Skeletal muscle cell (primary cell): ENCODE measurements around the gene MBTPS2.
"Not testable (repeated sequence)": the region's sequence is repeated elsewhere in the genome, so short reads cannot be mapped to it uniquely, and the experiment has no call there.

Experiments
- DNase-seq: peaks from one replicate; pipeline ENCODE4 v3.0.0-alpha.2; 2010; ENCODE audit warnings: low read depth
- H3K4me3 ChIP-seq: 2 replicates; pipeline ENCODE4 v1.5.1; 2011; ENCODE audit warnings: low read depth, mild to moderate bottlenecking, control low read depth, low read length, moderate library complexity

MBTPS2 gene

DNA sequence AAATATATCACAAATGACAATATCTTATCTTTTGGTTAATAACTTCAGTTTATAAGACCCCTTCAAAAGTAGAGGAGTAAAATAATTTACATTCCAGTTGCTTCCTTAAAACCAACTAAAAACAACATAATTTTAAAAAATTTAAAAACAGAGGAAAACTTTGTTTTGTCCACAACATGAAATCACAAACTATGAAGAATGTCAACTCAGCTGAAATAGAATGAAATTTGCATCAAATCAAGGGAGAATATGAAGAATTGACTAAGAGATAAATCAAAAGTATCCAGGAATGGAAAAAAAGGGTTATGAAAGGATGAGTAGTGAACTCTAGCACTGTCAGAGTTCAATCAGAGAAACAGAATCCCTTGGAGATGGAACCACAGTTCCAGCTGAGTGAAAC, 14.2 kb downstream of the MBTPS2 start:
- DNase-seq = no peak
- no peak overlapping the region for H3K4me3 ChIP-seq

DNA sequence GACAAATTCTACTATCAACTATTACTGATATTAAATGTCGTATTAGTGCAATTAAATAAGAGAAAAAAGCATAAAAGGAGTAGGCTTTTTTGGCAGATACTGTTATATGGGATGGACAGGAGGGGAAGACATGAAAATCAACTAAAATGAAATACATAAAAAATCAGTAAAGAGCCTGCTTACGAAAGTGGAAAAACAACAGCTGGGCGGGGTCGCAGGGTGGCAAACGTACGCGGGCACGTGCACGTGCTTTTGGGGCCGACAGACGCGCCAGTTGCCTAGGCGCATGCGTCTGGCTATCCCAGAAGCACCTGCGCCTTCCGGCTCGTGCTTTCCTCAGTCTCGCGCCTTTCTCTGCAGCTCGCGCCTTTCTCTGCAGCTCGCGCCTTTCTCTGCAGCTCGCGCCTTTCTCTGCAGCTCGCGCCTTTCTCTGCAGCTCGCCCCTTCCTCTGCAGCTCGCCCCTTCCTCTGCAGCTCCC, 16.6 kb downstream of the MBTPS2 start, which contains the start of gene YY2:
Gene YY2, plus strand, starts transcription at position 51 of the 479 bp plus-strand sequence. CDS start 498 bp downstream, outside the sequence.
- DNase-seq = no peak
- no peak within 1 kb of the TSS for H3K4me3 ChIP-seq

DNA sequence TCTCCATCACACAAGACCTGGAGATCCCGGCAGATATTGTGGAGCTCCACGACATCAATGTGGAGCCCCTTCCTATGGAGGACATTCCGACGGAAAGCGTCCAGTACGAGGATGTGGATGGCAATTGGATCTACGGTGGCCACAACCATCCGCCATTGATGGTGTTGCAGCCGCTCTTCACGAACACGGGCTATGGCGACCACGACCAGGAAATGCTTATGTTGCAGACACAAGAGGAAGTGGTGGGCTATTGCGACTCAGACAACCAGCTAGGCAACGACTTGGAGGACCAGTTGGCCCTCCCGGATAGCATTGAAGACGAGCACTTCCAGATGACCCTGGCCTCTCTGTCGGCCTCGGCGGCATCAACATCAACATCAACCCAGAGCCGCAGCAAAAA, 17.1 kb downstream of the MBTPS2 start:
- no peak overlapping the region for H3K4me3 ChIP-seq
- DNase-seq = no peak

DNA sequence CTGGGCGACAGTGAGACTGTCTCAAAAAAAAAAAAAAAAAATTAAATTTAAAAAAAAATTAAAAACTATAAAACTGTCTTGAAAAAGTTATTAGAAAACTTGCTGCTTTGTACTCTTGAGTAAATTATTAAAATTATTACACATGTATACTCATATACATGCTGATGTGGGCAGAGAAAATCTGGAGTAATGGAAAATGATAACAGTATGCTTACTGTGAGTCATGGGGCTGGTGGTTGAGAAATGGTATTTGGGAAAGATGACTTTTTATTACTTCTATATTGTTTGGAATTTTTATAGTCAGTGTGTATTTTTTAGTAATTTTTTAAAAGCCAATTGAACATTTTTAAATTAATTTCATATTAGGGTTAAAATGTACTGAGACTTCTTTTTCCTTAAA, 23.8 kb downstream of the MBTPS2 start:
- no peak for DNase-seq
- H3K4me3 ChIP-seq = no peak overlapping the region

DNA sequence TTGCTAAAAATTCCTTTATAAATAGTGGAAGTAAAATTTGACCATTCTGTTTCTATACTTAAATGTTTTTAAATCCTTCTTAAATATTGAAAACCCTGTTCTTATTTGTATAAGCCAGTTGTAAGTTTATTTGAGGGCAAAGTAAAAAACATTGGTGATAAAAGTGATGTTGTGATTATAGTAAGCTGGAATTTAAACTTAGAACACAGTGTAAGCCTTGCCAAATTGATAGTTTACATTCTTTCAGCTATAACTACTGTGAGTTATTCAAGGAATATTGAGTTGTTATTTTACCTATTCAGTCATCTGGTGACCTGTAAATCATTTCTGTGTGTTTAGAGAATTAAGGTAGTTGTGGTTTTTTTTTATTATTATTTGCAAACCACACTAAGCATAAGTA, 26.0 kb downstream of the MBTPS2 start:
- H3K4me3 ChIP-seq = no peak overlapping the region
- no peak for DNase-seq

DNA sequence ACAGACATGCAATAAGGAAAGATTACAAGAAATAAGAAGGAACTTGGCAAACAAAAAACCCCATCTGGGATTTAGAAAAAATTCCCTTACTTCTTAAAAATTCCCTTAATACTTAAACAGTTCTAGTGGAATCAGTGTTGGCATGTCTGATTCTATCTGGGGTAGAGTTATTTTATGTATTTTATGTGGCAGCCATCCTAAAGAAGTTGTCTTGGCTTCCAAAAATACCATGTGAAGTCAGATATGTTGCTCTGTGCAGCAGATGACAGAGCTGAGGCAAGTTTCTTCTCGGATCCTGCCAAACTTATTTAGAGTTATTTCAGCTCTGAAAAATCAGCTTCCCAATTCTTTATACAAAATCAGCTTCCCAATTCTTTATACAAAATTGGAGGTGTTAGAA, 31.1 kb downstream of the MBTPS2 start:
- no peak overlapping the region for H3K4me3 ChIP-seq
- no peak for DNase-seq

DNA sequence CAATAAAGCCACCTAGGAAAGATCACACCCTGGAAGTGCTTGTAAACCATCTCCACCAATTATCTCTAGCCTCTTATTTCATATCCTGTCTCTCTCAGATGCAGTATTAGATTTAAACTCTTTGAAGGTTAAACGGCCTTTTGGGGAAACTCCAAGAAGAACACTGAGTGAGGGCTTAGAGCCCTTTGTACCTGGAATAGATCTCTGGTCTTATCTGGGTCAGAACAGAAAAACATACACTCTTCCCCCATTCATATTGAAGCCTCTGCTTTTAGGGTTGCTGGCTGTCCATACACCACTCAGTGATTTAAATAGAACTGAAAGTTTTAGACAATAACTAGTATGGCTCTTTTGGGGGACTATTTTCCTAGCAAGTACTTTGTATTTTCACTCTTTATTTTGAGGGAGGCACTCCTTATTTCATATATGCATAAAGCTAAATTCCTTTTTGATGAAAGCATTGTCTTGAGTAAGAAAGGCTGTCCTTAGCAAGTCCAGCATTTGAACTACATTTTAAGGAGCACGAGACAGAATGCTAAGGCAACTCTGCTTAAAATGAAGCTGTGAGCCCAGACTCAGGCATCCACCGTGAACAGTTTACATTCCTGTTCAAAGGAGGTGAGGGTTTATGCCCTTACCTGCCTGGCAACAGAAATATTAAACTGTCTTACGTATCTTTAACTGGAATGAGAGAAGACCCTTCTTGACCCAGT, 33.8 kb downstream of the MBTPS2 start:
- no peak for DNase-seq
- H3K4me3 ChIP-seq = no peak overlapping the region

DNA sequence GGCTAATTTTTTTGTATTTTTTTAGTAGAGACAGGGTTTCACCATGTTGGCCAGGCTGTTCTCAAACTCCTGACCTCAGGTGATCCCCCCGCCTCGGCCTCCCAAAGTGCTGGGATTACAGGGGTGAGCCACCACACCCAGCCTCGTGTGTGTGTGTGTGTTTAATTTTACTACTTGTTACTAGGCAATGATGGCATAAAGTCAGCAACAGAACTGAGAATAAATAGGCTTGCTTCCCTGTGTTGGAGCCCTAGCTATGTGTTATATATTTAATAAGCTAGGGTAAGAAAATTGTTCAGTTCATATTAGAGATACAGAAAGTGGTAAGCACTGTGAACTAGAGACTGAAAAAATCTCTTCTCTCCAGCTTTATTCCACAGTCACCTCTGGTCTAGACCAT, 34.8 kb downstream of the MBTPS2 start:
- H3K4me3 ChIP-seq, DNase-seq: not testable (repeated sequence)

DNA sequence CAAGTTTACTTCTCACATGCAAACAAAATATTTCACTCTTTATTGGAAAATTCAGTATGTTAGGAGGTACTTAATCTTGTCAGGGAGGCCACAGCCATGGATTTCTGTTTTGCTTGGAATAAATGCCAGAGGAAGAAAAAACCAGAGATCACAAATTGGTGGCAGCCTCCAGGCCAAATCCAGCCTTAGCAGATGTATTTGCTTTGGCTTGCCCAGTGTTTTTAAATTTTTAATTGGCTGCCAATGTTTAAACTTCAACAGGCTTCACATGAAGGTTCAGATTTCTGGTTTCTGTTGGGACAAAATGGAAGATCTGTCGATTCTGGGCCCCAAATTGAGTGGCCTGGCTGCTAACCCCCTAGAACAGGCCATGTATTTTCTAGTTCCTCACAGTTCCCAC, 35.6 kb downstream of the MBTPS2 start:
- DNase-seq = no peak
- no peak overlapping the region for H3K4me3 ChIP-seq

DNA sequence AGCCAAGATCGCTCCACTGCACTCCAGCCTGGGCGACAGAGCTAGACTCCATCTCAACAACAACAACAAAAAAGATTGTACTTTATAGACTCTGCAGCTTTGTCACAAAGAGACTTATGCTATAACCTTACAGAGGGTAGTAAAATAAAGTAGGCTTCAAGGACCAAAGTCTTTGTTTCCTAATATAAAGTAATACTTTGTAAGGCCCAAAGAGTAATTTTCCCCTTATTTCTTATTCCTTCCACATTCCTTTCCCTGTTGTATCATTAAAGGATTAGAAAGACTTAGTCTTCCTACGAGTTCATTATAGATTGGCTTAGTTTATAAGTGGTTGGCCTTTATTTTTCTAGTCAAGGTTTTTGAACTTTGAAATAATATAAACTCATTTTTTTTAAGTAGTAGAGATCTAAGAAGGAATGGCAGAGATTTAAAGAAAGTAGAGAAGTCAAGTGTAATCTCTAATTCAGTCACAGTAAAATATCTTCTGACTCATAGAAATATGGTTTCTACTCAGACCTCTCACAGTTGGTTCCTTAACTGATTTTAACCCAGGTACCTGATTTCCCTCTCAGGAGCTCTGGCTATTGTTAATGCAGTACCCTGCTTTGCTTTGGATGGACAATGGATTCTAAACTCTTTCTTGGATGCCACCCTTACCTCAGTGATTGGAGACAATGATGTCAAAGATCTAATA, 42.6 kb downstream of the MBTPS2 start:
- no peak for DNase-seq
- no peak overlapping the region for H3K4me3 ChIP-seq

DNA sequence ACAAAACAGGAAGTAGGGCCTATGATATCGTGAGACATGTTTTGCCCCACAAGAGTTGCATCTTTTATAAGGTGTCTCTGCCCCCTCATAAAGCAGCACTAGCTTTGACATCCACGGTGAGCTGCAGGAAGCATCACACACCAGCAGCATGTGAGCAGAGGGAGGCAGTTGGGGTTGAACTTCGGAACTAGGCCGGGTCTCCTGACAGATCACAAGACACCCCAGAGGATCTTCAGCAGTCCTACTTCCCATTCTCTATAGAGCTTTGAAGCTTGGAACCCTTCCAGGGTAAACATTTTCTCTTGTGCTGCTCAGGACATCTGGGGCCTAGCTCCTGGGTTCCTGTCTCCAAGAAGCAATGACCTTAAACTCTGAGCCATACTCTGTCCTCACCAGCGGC, 43.8 kb downstream of the MBTPS2 start:
- H3K4me3 ChIP-seq = no peak overlapping the region
- DNase-seq = no peak

DNA sequence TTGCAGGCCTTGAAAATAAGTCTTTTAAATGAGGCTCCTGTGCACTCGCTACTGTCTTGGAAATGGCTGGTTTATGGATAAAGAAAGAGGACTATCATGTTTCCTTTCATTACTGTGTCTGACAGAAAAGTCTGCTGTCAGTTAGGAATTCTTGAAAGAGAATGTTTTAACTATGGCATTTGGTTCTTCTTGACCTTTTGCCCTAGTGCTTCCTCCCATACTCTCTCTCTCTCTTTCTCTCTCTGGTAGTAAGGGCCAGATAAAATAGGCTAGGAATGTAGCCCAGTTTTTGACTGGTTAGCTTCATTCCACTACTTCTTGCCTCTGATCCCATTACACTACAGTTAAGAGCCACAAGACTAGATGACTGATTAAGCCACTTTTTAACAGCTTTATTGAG, 46.2 kb downstream of the MBTPS2 start:
- H3K4me3 ChIP-seq = no peak overlapping the region
- peak; percentile 16 for DNase-seq

DNA sequence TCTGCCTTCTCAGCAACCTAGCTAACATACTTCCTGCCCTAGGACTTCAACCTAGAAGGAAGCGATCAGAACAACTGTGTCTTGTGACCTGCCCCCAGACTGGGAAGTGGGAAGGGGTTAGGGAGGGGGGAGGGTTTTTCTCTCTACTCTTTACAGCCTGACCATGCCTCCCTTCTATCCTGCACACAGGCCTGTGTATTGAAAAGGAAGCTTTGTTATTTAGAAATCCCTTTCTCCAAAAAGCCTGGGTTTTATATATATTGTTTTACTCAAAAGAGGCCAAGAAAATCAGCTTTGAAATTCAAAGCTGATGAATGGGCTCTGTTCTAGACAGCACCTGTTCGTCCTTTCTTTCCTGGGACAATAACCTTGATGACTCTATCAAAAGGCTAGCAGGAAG, 65.9 kb downstream of the MBTPS2 start:
- no peak for DNase-seq
- H3K4me3 ChIP-seq = no peak overlapping the region

DNA sequence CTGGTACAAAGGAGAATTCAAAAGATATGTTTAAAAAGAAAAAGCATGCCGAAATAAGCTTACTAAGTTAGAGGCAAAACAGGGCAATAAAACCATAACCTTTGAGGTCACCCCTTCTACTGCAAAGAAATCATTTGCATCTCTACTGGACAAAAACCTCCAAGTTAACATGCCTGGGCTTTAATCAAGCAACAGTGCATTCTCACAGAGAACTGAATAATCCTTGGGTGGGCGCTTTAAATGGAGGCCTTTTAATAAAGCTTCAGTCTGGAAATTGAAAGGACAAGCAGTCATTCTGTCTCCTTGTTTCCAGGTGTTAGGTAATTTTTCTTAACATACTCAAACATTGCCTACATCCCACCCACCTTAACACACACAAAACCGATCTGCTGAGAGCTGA, 66.5 kb downstream of the MBTPS2 start:
- DNase-seq = no peak
- no peak overlapping the region for H3K4me3 ChIP-seq

DNA sequence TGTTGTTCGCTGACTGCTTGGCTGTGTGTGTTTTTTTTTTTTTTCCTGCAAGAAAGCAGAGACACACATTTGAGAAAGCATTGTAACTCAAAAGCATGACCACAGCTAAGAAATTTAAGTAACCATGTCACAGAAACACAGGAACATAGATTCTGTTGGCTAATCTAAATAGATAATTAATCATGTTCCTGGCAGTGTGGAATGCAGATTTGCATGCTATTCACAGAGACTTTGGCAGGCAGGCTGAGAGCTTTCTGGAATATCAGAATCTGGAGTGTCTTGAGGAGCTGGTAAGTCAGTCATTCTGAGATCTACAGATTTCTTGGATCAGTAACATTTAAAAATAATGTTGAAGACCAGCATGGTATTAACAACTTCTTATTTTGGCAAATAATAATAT, 67.8 kb downstream of the MBTPS2 start:
- no peak for DNase-seq
- no peak overlapping the region for H3K4me3 ChIP-seq

DNA sequence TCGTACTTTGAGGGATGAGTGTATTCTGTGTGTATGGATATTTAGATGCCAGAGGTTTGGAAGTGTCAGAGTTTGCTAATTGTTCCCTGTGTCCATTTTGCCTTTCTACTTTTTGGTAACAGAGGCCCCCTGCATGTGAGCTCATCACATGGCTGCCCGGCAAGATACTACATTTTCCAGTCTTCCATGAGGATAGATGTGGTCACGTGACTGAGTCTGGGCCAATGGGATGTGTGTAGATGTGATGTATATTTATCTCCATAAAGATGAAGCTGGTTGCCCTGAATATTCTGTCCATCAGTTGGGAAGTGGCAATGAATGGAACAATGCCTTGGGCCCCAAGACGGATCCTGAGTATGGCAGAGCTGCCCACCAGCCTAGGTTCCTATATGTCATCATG, 72.1 kb downstream of the MBTPS2 start:
- DNase-seq = no peak
- no peak overlapping the region for H3K4me3 ChIP-seq

DNA sequence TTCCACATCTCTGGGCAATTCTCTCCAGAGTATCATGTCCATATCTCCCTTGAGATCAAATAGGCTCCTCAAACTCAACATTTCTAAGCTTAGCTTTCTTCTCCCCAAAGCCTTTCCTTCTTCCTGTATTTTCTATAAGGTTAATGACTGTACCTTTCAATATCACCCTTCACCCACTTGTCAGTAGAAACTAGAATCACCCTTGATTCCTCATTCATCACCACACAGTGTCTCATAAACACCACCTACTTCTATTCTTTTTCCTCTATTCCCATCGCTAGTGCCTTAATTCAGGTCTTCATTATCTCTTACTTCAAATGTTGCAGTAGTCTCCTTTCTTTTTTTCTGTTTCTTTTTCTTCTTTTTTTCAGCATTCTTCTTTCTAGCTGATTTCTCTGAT, 72.8 kb downstream of the MBTPS2 start:
- no peak for DNase-seq
- no peak overlapping the region for H3K4me3 ChIP-seq

DNA sequence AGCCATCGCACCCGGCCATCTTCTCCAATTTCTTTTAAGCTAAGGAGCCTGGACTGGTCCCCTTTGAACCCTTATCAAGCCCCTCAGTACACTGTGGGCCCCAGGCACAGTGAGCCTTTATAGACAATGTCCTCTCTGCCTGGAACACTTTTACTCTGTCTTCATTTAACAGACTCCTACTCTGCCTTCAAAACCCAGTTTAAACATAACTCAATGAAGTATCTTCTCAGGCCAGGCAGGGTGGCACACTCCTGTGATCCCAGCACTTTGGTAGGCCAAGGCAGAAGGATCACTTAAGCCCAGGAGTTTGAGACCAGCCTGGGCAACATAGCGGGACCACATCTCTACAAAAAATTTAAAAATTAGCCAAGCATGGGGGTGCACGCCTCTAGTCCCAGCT, 73.6 kb downstream of the MBTPS2 start:
- DNase-seq = no peak
- no peak overlapping the region for H3K4me3 ChIP-seq

DNA sequence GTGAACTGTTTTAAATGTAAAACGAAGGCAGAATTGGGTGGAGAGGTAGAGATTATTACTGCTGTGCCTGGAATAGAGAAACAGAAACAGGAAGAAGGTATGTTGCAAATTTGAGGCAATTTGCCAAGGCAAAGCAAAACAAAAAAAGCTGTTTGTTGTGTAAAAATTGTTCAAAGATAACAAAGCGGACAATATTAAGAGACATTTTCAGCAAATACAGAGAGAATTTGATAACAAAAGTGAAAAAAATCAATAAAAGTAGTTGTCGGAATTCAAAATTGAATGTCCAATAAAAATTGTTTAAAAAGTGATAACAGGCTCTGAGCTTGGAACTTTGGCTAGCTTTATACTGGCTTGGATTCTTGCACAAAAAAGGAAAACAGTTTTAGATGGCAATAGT, 86.7 kb downstream of the MBTPS2 start:
- no peak overlapping the region for H3K4me3 ChIP-seq

DNA sequence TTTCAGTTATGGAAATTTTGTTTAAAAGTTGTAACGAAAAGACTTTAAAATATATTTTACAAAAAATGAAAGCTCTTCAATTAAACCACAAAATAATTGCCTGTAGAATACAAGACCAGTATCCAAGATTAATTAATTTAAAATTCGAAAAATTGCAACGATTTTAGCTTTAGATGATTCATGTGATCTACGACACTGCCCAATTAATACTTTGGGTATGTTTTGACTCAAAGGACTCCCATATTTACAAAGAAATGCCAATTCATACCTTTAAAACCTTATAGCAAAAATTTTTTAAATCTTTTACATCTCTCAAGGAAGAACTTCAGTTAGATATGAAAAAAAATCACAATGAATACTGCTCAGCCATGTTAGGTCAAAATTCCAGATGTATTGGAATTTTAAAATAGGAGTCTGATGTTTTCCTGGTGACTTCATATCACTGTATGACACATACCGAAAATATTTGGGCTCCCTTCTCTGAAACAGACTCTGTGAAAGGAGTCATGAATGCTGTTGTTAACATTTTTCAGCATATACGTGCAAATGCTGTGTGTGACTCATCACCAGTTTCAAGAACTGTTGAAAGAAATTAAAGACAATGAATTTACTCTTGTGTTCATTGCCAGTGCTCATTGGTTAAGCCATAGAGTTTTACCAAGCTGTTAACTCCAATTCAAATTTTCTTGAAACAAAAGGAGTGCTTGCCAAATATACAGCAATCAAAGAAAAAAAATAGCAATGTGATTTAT, 87.3 kb downstream of the MBTPS2 start:
- no peak overlapping the region for H3K4me3 ChIP-seq
- peak; percentile 84 for DNase-seq

More for the DNA sequence above, 86.7 kb downstream of the MBTPS2 start:
- no peak for DNase-seq
